ENCODE results near the gene BLOC1S1.

DNA sequence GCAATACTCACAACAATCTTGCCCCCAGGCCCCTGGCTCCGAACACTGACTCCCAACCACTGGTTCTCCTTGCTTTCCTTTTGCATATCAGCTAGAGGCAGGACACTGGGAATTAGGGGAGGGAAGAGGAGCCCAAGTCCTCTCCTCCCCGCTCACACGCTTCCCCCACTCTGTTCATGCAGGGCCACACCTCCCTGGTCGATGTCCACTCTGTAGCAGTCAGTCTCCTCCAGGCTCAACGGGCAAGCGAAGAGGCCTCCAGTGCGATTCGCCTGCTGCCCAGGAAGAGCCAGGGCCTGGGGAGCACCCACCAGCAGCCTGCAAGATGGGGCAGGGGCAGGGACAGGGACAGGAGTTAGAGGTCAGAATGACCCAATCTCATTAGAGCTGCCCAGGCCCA lies 13.0 kb upstream of the BLOC1S1 start:
- TF ChIP-seq, protein P1, sequence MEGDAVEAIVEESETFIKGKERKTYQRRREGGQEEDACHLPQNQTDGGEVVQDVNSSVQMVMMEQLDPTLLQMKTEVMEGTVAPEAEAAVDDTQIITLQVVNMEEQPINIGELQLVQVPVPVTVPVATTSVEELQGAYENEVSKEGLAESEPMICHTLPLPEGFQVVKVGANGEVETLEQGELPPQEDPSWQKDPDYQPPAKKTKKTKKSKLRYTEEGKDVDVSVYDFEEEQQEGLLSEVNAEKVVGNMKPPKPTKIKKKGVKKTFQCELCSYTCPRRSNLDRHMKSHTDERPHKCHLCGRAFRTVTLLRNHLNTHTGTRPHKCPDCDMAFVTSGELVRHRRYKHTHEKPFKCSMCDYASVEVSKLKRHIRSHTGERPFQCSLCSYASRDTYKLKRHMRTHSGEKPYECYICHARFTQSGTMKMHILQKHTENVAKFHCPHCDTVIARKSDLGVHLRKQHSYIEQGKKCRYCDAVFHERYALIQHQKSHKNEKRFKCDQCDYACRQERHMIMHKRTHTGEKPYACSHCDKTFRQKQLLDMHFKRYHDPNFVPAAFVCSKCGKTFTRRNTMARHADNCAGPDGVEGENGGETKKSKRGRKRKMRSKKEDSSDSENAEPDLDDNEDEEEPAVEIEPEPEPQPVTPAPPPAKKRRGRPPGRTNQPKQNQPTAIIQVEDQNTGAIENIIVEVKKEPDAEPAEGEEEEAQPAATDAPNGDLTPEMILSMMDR (IDR thresholded peaks at IDR 0.05; ENCODE audit: borderline replicate concordance, extremely low read depth, low read length, poor library complexity, severe bottlenecking), result no peak
- no peak for TF ChIP-seq EZH2 (IDR thresholded peaks at IDR 0.05; ENCODE audit: borderline replicate concordance, low read depth, low read length, severe bottlenecking)

Measured in DND-41 (cell line).